Stimulated activated CD8-positive, alpha-beta memory T cell treated with anti-CD3 and anti-CD28 coated beads, Interleukin-15, amount 100 ng/mL, for 4 hours (primary cell): ENCODE results near the gene KRTAP4-9.
"Not testable (repeated sequence)": the region's sequence is repeated elsewhere in the genome, so short reads cannot be mapped to it uniquely, and the experiment has no call there.

Experiments
- DNase-seq, 2 donors: peaks; one replicate each; pipeline ENCODE4 v3.0.0-alpha.2; 2020; ENCODE audit warnings: low read depth in 2 of 2

The KRTAP4-9 gene

DNA sequence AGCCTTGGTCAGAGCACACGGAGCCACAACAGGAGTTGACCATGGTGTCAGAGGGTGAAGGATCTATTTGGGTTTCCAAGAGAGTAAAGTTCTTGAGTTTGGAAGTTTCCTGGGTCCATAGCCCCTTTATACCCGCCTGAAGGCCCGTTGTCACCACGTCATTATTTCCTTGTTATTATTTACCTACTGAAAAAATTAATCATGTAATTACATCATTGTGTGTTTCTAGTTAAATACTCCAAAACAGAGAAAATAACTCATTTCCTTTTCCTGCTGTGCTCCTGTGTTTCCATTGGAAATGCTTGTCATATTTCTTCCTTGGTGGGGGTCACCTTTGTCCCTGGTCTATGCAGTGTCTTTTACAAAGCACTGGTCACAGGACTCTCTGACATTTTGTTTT is 7.1 kb upstream of the KRTAP4-9 start, which contains the start of gene KRTAP4-8:
KRTAP4-8 (minus strand) TSS at position 101 of the 400 bp plus-strand sequence; CDS start at position 43, 58 bp downstream.
- DNase-seq, result no peak

DNA sequence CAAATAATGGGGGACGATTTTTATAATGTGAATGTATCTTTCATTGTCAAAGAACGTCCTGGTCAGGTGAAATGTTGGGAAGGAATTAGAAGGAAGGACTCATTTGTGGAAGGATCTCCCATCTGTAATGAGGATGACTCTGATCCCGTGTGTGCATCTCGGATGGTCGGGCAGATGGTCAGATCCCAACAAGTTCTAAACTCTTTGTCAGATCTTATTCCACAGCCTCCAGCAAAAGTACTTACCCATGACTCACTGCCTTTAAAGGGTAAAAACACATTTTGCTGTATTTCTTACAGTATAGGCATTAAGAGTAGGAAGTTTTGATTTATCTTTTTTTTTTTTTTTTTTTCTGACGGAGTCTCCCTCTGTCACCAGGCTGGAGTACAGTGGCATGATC is 6.7 kb upstream of the KRTAP4-9 start:
- no peak for DNase-seq

DNA sequence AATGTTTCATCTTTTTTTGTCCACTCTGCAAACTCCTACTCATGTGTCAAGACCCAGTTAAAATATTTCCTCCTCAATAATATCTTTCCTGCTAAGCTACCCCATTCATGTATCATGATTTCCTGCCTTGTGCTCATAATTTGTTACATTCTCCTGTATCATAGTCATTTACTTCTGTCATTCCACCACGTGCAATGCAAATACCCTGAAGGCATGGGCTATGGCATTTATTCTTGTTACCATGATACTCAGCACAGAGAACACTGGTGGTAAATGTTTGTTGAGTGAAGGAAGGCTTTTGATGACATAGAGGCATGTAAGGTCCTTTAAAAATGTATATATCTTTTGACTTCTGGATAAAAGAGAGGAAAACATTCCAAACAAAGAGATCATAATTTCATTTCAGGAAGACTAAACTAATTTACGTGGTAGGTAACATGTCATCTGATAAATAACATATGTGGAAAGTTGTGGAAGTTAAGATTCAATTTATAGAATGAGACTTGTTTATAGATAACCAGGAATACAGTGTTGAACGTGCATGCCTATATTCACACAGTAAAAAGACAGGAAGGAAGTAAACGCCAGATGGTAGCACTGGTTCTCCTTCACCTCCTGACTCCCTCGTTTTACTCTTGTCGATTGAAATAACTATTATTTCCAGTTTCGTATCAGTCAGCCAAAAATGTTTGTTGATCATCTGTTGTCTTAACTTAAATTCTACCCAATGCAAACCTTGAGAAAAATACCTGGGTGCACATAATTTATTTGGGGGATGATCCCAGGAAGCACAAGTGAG is 5.3 kb upstream of the KRTAP4-9 start:
- DNase-seq, result not testable (repeated sequence)

DNA sequence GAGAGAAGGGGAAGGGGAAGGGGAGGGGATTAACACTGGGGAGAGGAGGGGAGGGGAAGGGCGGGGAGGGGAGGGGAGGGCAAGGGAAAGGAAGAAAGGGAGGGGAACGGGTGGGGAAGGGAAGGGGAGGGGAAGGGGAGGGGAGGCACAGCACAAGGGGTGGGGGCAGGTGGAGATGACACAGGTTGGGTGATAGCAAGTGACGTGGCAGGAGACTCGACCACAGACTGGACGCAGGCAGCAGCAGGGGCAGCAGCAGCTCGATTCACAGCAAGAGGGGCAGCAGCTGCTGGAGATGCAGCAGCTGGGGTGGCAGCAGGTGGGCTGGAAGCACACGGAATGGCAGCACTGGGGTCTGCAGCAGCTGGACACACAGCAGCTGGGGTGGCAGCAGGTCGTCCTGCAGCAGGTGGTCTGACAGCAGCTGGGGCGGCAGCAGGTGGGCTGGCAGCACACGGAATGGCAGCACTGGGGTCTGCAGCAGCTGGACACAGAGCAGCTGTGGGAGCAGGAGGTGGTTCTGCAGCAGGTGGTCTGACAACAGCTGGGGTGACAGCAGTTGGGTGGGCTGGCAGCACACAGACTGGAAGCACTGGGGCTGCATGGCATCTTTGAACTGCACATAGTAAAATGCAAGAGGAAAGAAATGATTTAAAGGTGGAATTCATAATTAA is 3.5 kb upstream of the KRTAP4-9 start, which contains the start of gene KRTAP4-16:
KRTAP4-16 (minus strand) TSS at position 624 of the 674 bp plus-strand sequence; CDS start at position 624, 0 bp downstream.
- no peak for DNase-seq

DNA sequence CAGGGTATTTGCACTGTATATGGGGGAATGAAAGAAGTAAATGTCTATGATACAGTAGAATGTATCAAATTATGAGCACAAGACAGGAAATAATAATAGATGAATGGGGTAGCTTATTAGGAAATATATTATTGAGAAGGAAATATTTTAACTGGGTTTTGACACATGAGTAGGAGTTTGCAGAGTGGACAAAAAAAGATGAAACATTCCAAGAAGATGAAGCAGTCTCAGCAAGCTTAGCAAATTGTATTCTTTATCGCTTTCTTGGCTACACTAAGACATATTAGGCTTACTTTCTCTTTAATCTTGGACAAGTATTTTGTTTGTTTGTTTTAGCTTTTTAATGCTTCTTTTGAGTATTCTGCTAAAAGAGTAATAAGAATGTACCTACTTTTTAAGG is 1.3 kb upstream of the KRTAP4-9 start:
- no peak for DNase-seq

DNA sequence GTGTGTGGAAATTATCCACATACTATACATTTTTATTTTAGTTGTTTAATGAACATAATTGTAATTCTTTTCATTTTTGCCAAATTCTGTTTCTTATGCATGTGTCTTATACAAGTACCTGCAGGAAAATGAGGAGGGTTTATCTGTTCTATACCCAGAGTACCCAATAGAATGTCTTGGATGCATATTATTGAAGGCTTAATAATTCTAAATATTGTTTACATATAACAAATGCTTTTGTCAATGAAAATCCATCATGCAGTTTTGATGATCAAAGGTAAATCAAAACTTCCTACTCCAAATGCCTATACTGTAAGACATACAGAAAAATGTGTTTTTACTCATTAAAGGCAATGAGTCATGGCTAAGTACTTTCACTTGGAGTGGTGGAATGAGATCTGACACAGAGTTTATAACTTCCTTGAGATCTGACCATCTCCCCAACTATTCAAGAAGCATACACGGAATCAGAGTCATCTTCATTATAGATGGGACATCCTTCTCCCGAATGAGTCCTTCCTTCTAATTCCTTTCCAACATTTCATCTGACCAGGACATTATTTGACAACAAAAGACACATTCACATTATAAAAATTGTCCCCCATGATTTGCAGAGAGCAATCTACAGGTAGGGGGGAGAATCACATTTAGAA is 677 bp upstream of the KRTAP4-9 start:
- DNase-seq, result not testable (repeated sequence)

DNA sequence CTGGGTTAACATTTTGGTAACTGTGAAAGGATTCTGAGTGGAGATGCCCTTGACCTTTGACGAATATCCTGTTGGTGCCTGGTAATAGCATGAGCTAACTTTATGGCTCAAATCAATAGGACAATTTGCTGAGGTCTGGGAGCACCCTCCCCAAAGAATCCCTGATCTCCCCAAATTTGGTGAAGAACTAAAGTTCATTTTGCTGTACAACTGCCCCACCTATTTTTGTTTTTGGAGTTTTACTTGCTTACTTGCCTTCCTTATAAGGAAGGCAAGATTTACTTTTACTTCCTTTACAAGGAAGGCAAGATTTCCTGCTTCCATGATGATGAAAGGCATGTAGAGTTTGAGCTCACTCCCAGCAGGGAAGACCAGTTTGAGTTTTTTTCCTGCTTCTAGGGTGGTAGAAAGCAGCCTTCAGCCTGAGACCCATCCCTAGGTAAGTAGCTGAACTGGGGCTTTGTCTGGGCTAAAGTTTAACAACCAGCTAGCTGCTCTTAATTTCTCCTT is 2.8 kb downstream of the KRTAP4-9 start:
- no peak for DNase-seq

DNA sequence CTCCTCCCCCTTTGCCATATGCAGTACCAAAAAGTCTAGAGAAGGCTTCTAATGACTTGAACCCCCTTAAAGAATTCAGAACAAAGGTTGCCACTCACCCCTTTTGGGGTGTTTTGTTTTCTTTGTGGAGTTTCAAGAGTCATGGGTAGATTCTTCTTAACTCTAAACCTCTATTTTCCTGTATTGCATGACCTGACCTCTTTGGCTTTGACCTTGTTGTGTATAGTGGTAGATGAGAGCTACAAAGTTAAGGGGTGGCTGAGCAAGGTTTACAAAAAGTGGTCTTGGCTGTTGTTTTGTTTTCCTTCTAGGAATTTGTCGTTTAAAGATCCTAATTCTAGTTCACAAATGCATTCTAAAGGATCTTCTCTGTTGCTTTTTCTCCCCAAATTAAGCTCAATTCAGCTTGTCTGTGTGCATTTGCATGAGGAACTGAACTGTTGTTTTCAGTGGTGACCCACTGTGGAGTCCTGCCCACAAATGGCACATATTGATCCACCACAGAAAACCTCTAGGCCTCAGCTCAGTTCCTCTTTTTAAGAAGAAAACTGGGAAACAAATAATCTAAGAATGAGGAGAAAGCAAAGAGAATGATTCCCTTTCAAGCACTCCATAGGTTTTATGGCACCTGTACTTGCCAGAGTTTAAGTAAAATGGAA is 3.7 kb downstream of the KRTAP4-9 start:
- not testable (repeated sequence) for DNase-seq

DNA sequence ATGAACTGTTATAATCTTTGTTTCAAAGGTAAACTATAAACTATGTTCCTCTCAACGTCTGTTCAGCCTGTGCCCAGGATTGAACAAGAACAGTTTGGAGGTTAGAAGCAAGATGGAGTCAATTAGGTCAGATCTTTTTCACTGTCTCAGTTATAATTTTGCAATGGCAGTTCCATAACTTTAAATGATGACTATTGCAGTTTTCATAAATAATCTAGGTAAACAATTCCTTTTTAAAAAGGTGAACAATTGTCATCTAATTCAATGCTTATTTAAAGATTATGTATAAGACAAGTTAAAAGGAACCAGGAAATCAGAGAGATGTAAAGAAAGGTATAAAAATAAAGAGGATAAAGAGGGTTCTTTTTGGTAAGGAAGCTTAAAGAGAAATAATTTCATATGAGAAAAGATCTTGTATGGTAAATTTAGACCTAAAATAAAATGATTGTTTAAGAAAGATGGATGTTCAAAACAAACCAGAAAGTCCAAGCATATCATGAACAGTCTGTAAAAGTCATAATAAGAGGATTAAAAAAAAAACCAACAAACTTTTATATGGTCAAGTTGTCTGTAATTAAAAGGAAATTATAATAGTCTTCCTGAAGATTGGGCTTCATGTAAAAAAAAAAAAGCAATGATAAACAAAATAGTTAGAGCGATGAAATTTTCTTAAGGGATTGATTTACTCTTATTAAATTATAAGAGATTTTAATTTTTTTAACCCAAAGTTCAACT is 6.1 kb downstream of the KRTAP4-9 start:
- no peak for DNase-seq

DNA sequence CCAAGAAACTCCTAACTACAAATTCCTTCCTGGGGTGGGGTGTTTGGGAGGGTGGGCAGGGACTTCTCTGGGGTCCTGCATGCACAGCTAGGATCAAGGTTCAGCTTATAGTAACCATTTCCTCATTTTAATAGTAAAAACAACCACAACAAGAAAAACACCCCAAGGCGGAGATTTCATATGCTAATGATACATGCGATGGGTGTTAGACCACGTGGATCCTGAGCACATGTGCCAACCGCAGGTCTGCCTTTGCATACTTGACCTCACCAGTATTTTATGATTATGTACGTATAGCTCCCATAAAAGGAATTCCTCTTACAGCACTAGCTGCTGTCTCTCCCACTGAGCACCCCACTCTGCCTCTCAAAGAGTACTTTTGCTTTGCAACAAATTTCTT is 11.1 kb downstream of the KRTAP4-9 start:
- DNase-seq, result no peak

DNA sequence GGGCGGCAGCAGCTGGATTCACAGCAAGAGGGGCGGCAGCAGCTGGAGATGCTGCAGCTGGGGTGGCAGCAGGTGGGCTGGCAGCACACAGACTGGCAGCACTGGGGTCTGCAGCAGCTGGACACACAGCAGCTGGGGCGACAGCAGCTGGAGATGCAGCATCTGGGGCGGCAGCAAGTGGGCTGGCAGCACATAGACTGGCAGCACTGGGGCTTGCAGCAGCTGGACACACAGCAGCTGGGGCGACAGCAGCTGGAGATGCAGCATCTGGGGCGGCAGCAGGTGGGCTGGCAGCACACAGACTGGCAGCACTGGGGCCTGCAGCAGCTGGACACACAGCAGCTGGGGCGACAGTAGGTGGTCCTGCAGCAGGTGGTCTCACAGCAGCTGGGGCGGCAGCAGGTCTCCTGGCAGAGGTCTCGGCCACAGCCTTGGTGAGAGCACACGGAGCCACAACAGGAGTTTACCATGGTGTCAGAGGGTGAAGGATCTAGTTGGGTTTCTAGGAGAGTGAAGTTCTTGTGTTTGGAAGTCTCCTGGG is 12.7 kb downstream of the KRTAP4-9 start, which contains the start of gene KRTAP4-11:
KRTAP4-11 (minus strand) TSS at position 528 of the 541 bp plus-strand sequence; CDS start at position 470, 58 bp downstream.
- not testable (repeated sequence) for DNase-seq

DNA sequence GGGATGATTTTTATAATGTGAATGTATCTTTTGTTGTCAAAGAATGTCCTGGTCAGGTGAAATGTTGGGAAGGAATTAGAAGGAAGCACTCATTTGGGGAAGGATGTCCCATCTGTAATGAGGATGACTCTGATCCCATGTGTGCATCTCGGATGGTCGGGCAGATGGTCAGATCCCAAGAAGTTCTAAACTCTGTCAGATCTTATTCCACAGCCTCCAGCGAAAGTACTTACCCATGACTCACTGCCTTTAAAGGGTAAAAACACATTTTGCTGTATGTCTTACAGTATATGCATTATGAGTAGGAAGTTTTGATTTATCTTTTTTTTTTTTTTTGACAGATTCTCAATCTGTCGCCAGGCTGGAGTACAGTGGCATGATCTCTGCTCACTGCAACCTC is 13.5 kb downstream of the KRTAP4-9 start:
- DNase-seq, result no peak

DNA sequence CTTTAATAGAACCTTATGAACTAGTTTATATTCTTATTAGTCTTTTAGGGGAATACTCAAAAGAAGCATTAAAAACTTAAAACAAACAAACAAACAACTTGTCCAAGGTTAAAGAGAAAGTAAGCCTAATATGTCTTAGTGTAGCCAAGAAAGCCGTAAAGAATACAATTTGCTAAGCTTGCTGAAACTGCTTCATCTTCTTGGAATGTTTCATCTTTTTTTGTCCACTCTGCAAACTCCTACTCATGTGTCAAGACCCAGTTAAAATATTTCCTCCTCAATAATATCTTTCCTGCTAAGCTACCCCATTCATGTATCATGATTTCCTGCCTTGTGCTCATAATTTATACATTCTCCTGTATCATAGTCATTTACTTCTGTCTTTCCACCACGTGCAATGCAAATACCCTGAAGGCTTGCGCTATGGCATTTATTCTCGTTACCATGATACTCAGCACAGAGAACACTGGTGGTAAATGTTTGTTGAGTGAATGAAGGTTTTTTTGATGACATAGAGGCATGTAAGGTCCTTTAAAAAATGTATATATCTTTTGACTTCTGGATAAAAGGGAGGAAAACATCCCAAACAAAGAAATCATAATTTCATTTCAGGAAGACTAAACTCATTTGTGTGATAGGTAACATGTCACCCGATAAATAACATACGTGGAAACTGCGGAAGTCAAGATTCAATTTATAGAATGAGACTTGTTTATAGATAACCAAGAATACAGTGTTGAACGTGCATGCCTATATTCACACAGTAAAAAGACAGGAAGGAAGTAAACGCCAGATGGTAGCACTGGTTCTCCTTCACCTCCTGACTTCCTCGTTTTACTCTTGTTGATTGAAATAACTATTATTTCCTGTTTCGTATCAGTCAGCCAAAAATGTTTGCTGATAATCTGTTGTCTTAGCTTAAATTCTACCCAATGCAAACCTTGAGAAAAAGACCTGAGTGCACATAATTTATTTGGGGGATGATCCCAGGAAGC is 14.8 kb downstream of the KRTAP4-9 start:
- DNase-seq, result not testable (repeated sequence)

DNA sequence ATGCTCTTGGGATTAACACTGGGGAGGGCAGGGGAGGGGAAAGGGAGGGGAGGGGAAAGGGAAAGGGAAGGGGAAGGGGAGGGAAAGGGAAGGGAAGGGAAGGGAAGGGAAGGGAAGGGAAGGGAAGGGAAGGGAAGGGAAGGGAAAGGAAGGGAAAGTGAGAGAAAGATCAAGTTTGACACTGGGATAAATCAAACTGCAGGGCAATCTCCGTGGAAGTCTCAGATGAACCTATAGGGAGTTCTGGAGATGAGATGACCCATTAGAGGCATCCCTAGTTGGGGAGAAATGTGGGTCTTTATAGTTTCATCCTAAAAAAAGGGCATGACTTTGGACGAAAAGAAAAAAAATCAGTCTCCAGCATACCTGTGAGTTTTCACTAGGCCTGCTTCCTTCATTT is 16.6 kb downstream of the KRTAP4-9 start:
- DNase-seq, result no peak

DNA sequence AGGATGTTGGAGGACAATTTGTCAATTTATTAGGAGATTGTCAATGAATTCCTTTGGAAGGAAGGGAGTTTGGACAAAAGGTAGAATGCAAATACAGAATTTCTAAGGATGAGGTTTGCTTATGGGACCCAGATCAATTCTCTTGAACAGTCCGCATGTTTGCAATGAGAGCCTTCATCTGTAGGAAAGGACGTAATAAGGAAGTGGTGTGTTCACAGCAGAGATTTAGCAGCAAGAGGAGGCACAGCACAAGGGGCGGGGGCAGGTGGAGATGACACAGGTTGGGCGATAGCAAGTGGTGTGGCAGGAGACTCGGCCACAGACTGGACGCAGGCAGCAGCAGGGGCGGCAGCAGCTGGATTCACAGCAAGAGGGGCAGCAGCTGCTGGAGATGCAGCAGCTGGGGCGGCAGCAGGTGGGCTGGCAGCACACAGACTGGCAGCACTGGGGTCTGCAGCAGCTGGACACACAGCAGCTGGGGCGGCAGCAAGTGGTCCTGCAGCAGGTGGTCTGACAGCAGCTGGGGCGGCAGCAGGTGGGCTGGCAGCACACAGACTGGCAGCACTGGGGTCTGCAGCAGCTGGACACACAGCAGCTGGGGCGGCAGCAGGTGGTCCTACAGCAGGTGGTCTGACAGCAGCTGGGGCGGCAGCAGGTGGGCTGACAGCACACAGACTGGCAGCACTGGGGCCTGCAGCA is 18.3 kb downstream of the KRTAP4-9 start:
- DNase-seq, result not testable (repeated sequence)

DNA sequence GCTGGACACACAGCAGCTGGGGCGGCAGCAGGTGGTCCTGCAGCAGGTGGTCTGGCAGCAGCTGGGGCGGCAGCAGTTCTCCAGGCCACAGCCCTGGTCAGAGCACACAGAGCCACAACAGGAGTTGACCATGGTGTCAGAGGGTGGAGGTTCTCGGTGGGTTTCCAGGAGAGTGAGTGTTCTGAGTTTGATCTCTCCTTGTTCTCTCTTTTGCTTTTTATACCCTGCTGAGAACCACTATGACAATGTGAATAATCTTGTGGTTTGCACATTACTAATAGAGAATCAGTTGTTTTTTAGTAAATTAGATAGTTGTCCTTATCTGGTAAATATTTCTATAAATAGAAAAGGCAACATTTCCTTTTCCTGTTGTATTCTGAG is 18.8 kb downstream of the KRTAP4-9 start, which contains the start of gene KRTAP4-12:
KRTAP4-12 (minus strand) TSS at position 192 of the 381 bp plus-strand sequence; CDS start at position 132, 60 bp downstream.
- DNase-seq, result not testable (repeated sequence)

DNA sequence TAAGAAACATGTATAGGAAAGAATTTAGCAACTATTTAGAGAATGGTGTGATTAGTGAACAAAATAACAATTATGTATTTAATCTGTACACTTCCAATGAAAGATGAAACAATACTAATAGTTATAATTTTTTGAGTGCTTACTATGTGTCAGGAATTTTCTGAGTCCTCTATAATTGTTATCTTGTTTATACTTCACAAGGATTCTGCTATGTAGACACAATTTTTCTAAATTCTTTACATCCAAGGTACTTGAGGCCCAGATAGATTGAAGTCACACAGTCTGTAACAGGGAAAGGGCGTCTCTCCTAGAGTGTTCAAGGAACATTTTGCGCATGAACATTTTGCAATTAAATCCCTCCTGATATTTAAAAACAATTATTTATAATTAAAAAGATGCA is 19.9 kb downstream of the KRTAP4-9 start:
- DNase-seq, result no peak

DNA sequence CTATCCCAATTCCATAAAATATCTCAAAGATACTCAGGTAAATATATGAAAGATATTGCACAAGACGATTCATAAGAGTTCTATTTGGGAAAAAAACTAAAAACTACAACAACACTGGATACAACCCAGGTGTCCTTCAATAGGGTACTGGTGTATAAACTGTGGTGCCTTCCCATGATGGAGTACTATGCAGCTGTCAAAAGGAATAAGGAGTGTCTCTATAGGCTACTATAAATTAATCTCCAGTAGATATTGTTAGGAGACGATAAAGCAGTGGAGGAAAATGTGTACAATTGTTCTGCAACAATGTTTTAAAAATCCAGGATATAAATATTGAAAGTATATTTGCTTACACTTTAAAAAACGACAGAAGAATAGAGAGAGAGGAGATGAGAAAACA is 21.2 kb downstream of the KRTAP4-9 start:
- DNase-seq, result no peak

DNA sequence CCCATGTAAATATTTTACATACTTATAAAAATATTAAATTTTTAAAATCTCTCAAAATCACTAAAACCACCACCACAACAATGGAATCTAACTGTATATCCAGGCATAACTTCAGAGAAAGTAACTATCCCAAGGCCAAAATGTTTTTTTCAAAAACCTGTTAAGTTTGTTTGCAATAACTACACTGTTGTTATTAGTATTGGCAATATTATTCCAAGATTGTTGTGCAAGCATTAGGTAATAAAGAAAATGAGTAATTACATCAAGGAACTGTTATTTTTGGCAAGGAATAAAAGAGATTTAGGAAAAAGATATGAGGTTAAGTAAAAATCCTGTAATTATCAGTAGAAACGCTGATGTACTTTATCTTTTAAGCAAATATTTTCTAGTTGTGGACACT is 22.2 kb downstream of the KRTAP4-9 start:
- no peak for DNase-seq
